ENCODE measurements around the gene ARHGAP6.

- TF ChIP-seq HNRNPL (IDR thresholded peaks at IDR 0.05; ENCODE audit: low read depth, low read length), result no peak
- TF ChIP-seq COPS2 (conservative IDR thresholded peaks at IDR 0.05), result no peak
Observed at GRCh38 chrX:11304829-11305228, 360.9 kb downstream of the ARHGAP6 start.
